Activated naive CD8-positive, alpha-beta T cell treated with anti-CD3 and anti-CD28 coated beads, Interleukin-2, amount 10 ng/mL, durations not matched to agents 7 days and 5 days (primary cell): Measurements from ENCODE around the gene PTPRG. TPM values are rescaled to one million over a fixed set of nuclear protein-coding genes. Genes with fewer than 3 reads are reported as not detected.

Experiments
- ATAC-seq: fragments of 150-1000 bp; cut with Tn5 transposase; one replicate; pipeline ENCODE4 v1.10.0; 2021; ENCODE audit warnings: low read depth, moderate library complexity
- POLR2A ChIA-PET: fragments of 350-600 bp; sonication (Branson Sonifier 250); formaldehyde crosslinking; loops from one replicate; lab custom pipeline; 2021; ENCODE audit warnings: antibody characterized with exemption; lab: Charles Lee
- DNase-seq: peaks from one replicate; pipeline ENCODE4 v3.0.0; 2021
- H3K27ac Mint-ChIP-seq: one replicate; pipeline ENCODE4 v1.8.0; 2022; ENCODE audit warnings: mild to moderate bottlenecking, mixed read lengths
- H3K27me3 Mint-ChIP-seq: one replicate; pipeline ENCODE4 v1.8.0; 2022; ENCODE audit warnings: mild to moderate bottlenecking, moderate library complexity, mixed read lengths
- H3K36me3 Mint-ChIP-seq: one replicate; pipeline ENCODE4 v1.8.0; 2021; ENCODE audit warnings: mild to moderate bottlenecking, mixed read lengths
- H3K4me1 Mint-ChIP-seq: one replicate; pipeline ENCODE4 v1.8.0; 2021; ENCODE audit warnings: mixed read lengths
- H3K4me3 Mint-ChIP-seq: one replicate; pipeline ENCODE4 v1.8.0; 2022; ENCODE audit warnings: mild to moderate bottlenecking, moderate library complexity, mixed read lengths
- H3K9me3 Mint-ChIP-seq: one replicate; pipeline ENCODE4 v1.8.0; 2021; ENCODE audit warnings: mixed read lengths
- total RNA-seq, 2 experiments: library from RNA; stranded (reverse); gene quantifications; one replicate each; pipeline ENCODE4 v1.2.3, GENCODE V29; 2021

PTPRG gene
- total RNA-seq, 2 experiments from 2014 or later = not detected

GRCh38 chr3:61605589-61606175 lies 44.3 kb downstream of the PTPRG start:
- Mint-ChIP-seq H3K27ac (no peak overlapping the region), H3K9me3 (no peaks in the 10 kb centered on the region), H3K36me3 (no peaks in the 10 kb centered on the region), H3K27me3 (no peaks in the 10 kb centered on the region), H3K4me1 (no peaks in the 10 kb centered on the region), H3K4me3 (no peak overlapping the region)
- POLR2A ChIA-PET = no interaction called here
- no peak for ATAC-seq
- DNase-seq = no peak

- no peak overlapping the region for H3K27ac Mint-ChIP-seq
- H3K27me3 Mint-ChIP-seq = no peaks in the 10 kb centered on the region
- H3K4me3 Mint-ChIP-seq = no peak overlapping the region
- no peak for ATAC-seq
- H3K4me1 Mint-ChIP-seq = no peaks in the 10 kb centered on the region
- no peaks in the 10 kb centered on the region for H3K9me3 Mint-ChIP-seq
- no peak for DNase-seq
- POLR2A ChIA-PET = no interaction called here
- no peaks in the 10 kb centered on the region for H3K36me3 Mint-ChIP-seq
These were observed 44.8 kb downstream of the PTPRG start for GRCh38 chr3:61606196-61606595.

- Mint-ChIP-seq H3K4me1 (no peaks in the 10 kb centered on the region), H3K27me3 (no peaks in the 10 kb centered on the region), H3K36me3 (no peaks in the 10 kb centered on the region), H3K4me3 (no peak overlapping the region), H3K27ac (no peak overlapping the region), H3K9me3 (no peaks in the 10 kb centered on the region)
- ATAC-seq (no peak), DNase-seq (no peak)
- POLR2A ChIA-PET = no interaction called here
These were observed 46.7 kb downstream of the PTPRG start for GRCh38 chr3:61608072-61608471.

GRCh38 chr3:61608711-61609110 lies 47.3 kb downstream of the PTPRG start:
- Mint-ChIP-seq H3K4me1 (no peaks in the 10 kb centered on the region), H3K4me3 (no peak overlapping the region), H3K9me3 (no peaks in the 10 kb centered on the region), H3K36me3 (no peaks in the 10 kb centered on the region), H3K27me3 (peaks cover 2% of the 10 kb centered on the region), H3K27ac (no peak overlapping the region)
- POLR2A ChIA-PET = no interaction called here
- DNase-seq (no peak), ATAC-seq (no peak)

- no peak overlapping the region for H3K27ac Mint-ChIP-seq
- DNase-seq (no peak), ATAC-seq (no peak)
- H3K4me3 Mint-ChIP-seq = no peak overlapping the region
- no peaks in the 10 kb centered on the region for H3K9me3 Mint-ChIP-seq
- no peaks in the 10 kb centered on the region for H3K4me1 Mint-ChIP-seq
- H3K36me3 Mint-ChIP-seq = no peaks in the 10 kb centered on the region
- POLR2A ChIA-PET = no interaction called here
- H3K27me3 Mint-ChIP-seq = peaks cover 2% of the 10 kb centered on the region
These were observed 48.9 kb downstream of the PTPRG start for GRCh38 chr3:61610316-61610715.

GRCh38 chr3:61612211-61613194 lies 51.1 kb downstream of the PTPRG start:
- POLR2A ChIA-PET = no interaction called here
- no peak for DNase-seq
- H3K36me3 Mint-ChIP-seq = no peaks in the 10 kb centered on the region
- no peak overlapping the region for H3K4me3 Mint-ChIP-seq
- no peak for ATAC-seq
- peaks cover 2% of the 10 kb centered on the region for H3K27me3 Mint-ChIP-seq
- no peaks in the 10 kb centered on the region for H3K4me1 Mint-ChIP-seq
- no peaks in the 10 kb centered on the region for H3K9me3 Mint-ChIP-seq
- no peak overlapping the region for H3K27ac Mint-ChIP-seq

GRCh38 chr3:61613666-61614065 lies 52.3 kb downstream of the PTPRG start:
- no peak overlapping the region for H3K27ac Mint-ChIP-seq
- DNase-seq = no peak
- no peaks in the 10 kb centered on the region for H3K36me3 Mint-ChIP-seq
- ATAC-seq = no peak
- H3K4me3 Mint-ChIP-seq = no peak overlapping the region
- peaks cover 2% of the 10 kb centered on the region for H3K27me3 Mint-ChIP-seq
- no peaks in the 10 kb centered on the region for H3K9me3 Mint-ChIP-seq
- POLR2A ChIA-PET = no interaction called here
- H3K4me1 Mint-ChIP-seq = no peaks in the 10 kb centered on the region

GRCh38 chr3:61615643-61616042 lies 54.3 kb downstream of the PTPRG start:
- peaks cover 2% of the 10 kb centered on the region for H3K27me3 Mint-ChIP-seq
- H3K27ac Mint-ChIP-seq = no peak overlapping the region
- POLR2A ChIA-PET = no interaction called here
- no peaks in the 10 kb centered on the region for H3K36me3 Mint-ChIP-seq
- no peaks in the 10 kb centered on the region for H3K9me3 Mint-ChIP-seq
- DNase-seq (no peak), ATAC-seq (no peak)
- no peaks in the 10 kb centered on the region for H3K4me1 Mint-ChIP-seq
- no peak overlapping the region for H3K4me3 Mint-ChIP-seq

- Mint-ChIP-seq H3K36me3 (no peaks in the 10 kb centered on the region), H3K9me3 (no peaks in the 10 kb centered on the region), H3K4me3 (no peak overlapping the region), H3K27ac (no peak overlapping the region), H3K27me3 (peaks cover 2% of the 10 kb centered on the region), H3K4me1 (no peaks in the 10 kb centered on the region)
- no peak for DNase-seq
- POLR2A ChIA-PET = no interaction called here
- ATAC-seq = no peak
These were observed 55.2 kb downstream of the PTPRG start for GRCh38 chr3:61616586-61616985.

- no peak overlapping the region for H3K4me3 Mint-ChIP-seq
- POLR2A ChIA-PET = no interaction called here
These were observed 55.7 kb downstream of the PTPRG start for GRCh38 chr3:61617041-61617440.

GRCh38 chr3:61617651-61618050 lies 56.3 kb downstream of the PTPRG start:
- ATAC-seq = no peak
- no peaks in the 10 kb centered on the region for H3K36me3 Mint-ChIP-seq
- H3K27ac Mint-ChIP-seq = no peak overlapping the region
- H3K27me3 Mint-ChIP-seq = peaks cover 2% of the 10 kb centered on the region
- H3K4me3 Mint-ChIP-seq = no peak overlapping the region
- H3K9me3 Mint-ChIP-seq = no peaks in the 10 kb centered on the region
- POLR2A ChIA-PET = no interaction called here
- no peaks in the 10 kb centered on the region for H3K4me1 Mint-ChIP-seq
- no peak for DNase-seq

More at GRCh38 chr3:61617041-61617440, 55.7 kb downstream of the PTPRG start:
- Mint-ChIP-seq H3K9me3 (no peaks in the 10 kb centered on the region), H3K36me3 (no peaks in the 10 kb centered on the region), H3K27me3 (peaks cover 2% of the 10 kb centered on the region), H3K27ac (no peak overlapping the region), H3K4me1 (no peaks in the 10 kb centered on the region)
- DNase-seq (no peak), ATAC-seq (no peak)

GRCh38 chr3:61618231-61618630 lies 56.9 kb downstream of the PTPRG start:
- POLR2A ChIA-PET = no interaction called here
- Mint-ChIP-seq H3K36me3 (no peaks in the 10 kb centered on the region), H3K4me1 (no peaks in the 10 kb centered on the region), H3K9me3 (no peaks in the 10 kb centered on the region), H3K27me3 (peaks cover 2% of the 10 kb centered on the region), H3K4me3 (no peak overlapping the region), H3K27ac (no peak overlapping the region)
- DNase-seq (no peak), ATAC-seq (no peak)

GRCh38 chr3:61618871-61619270 lies 57.5 kb downstream of the PTPRG start:
- POLR2A ChIA-PET = no interaction called here
- H3K4me1 Mint-ChIP-seq = no peaks in the 10 kb centered on the region
- no peaks in the 10 kb centered on the region for H3K36me3 Mint-ChIP-seq
- ATAC-seq (no peak), DNase-seq (no peak)
- no peaks in the 10 kb centered on the region for H3K27me3 Mint-ChIP-seq
- no peak overlapping the region for H3K27ac Mint-ChIP-seq
- no peaks in the 10 kb centered on the region for H3K9me3 Mint-ChIP-seq
- H3K4me3 Mint-ChIP-seq = no peak overlapping the region

GRCh38 chr3:61620073-61620472 lies 58.7 kb downstream of the PTPRG start:
- Mint-ChIP-seq H3K4me1 (no peaks in the 10 kb centered on the region), H3K27me3 (no peaks in the 10 kb centered on the region), H3K27ac (no peak overlapping the region), H3K36me3 (no peaks in the 10 kb centered on the region), H3K9me3 (no peaks in the 10 kb centered on the region), H3K4me3 (no peak overlapping the region)
- ATAC-seq (no peak), DNase-seq (no peak)
- POLR2A ChIA-PET = no interaction called here
